Measurements from ENCODE around the gene TWIST2. TPM values are rescaled to one million over a fixed set of nuclear protein-coding genes. Genes with fewer than 3 reads are reported as not detected.

Gene TWIST2
- total and polyA plus RNA-seq, 2 donors from 2014 or later: 0.56 to 1.4 TPM

GRCh38 chr2:238940806-238941205 lies 92.9 kb downstream of the TWIST2 start:
- peaks cover 0 to 2% (median 0%) of the 10 kb centered on the region in 3 donors for H3K4me1 ChIP-seq (ENCODE audit: control insufficient read depth in 2 of 3, insufficient read depth in 2 of 3, low read depth in 1 of 3, low read length in 3 of 3)
- no peaks in the 10 kb centered on the region for H3K9me3 ChIP-seq (ENCODE audit: control insufficient read depth in 2 of 3, insufficient read depth in 1 of 3, low read length in 3 of 3)
- H3K27ac ChIP-seq (ENCODE audit: low read depth in 2 of 2, low read length in 2 of 2): no peak overlapping the region
- no peaks in the 10 kb centered on the region for H3K27me3 ChIP-seq (ENCODE audit: control insufficient read depth, insufficient read depth, low read length)
- H3K9ac ChIP-seq (ENCODE audit: low read length in 3 of 3): no peak overlapping the region
- TF ChIP-seq CTCF (IDR thresholded peaks at IDR 0.05; ENCODE audit: borderline replicate concordance, extremely low read depth, insufficient read depth): no peak
- FAIRE-seq (no peak), DNase-seq (no peak)
- intact Hi-C loops (cut with DNase I): no loop called here
- no peaks in the 10 kb centered on the region for H3K36me3 ChIP-seq (ENCODE audit: control insufficient read depth in 2 of 3, insufficient read depth in 3 of 3, low read length in 3 of 3)
- H3K4me3 ChIP-seq (ENCODE audit: low read length in 3 of 3): no peak overlapping the region

GRCh38 chr2:238941262-238941792 lies 93.4 kb downstream of the TWIST2 start:
- FAIRE-seq (no peak), DNase-seq (no peak)
- H3K4me3 ChIP-seq (ENCODE audit: low read length in 3 of 3): no peak overlapping the region
- intact Hi-C loops (cut with DNase I): no loop called here
- peaks cover 0 to 2% (median 0%) of the 10 kb centered on the region in 3 donors for H3K4me1 ChIP-seq (ENCODE audit: control insufficient read depth in 2 of 3, insufficient read depth in 2 of 3, low read depth in 1 of 3, low read length in 3 of 3)
- H3K36me3 ChIP-seq (ENCODE audit: control insufficient read depth in 2 of 3, insufficient read depth in 3 of 3, low read length in 3 of 3): no peaks in the 10 kb centered on the region
- TF ChIP-seq CTCF (IDR thresholded peaks at IDR 0.05; ENCODE audit: borderline replicate concordance, extremely low read depth, insufficient read depth): no peak
- H3K27ac ChIP-seq (ENCODE audit: low read depth in 2 of 2, low read length in 2 of 2): no peak overlapping the region
- H3K9ac ChIP-seq (ENCODE audit: low read length in 3 of 3): no peak overlapping the region
- no peaks in the 10 kb centered on the region for H3K9me3 ChIP-seq (ENCODE audit: control insufficient read depth in 2 of 3, insufficient read depth in 1 of 3, low read length in 3 of 3)
- H3K27me3 ChIP-seq (ENCODE audit: control insufficient read depth, insufficient read depth, low read length): no peaks in the 10 kb centered on the region

GRCh38 chr2:238942080-238942725 lies 94.3 kb downstream of the TWIST2 start:
- no peak overlapping the region for H3K9ac ChIP-seq (ENCODE audit: low read length in 3 of 3)
- intact Hi-C loops (cut with DNase I): no loop called here
- H3K27me3 ChIP-seq (ENCODE audit: control insufficient read depth, insufficient read depth, low read length): no peaks in the 10 kb centered on the region
- no peaks in the 10 kb centered on the region for H3K9me3 ChIP-seq (ENCODE audit: control insufficient read depth in 2 of 3, insufficient read depth in 1 of 3, low read length in 3 of 3)
- peaks cover 0 to 2% (median 0%) of the 10 kb centered on the region in 3 donors for H3K4me1 ChIP-seq (ENCODE audit: control insufficient read depth in 2 of 3, insufficient read depth in 2 of 3, low read depth in 1 of 3, low read length in 3 of 3)
- H3K27ac ChIP-seq (ENCODE audit: low read depth in 2 of 2, low read length in 2 of 2): no peak overlapping the region
- H3K4me3 ChIP-seq (ENCODE audit: low read length in 3 of 3): no peak overlapping the region
- no peaks in the 10 kb centered on the region for H3K36me3 ChIP-seq (ENCODE audit: control insufficient read depth in 2 of 3, insufficient read depth in 3 of 3, low read length in 3 of 3)
- no peak for FAIRE-seq
- no peak for TF ChIP-seq CTCF (IDR thresholded peaks at IDR 0.05; ENCODE audit: borderline replicate concordance, extremely low read depth, insufficient read depth)
- no peak for DNase-seq
